Calu3 (cell line): ENCODE data around the gene SLC36A3. TPM values are rescaled to one million over a fixed set of nuclear protein-coding genes. Genes with fewer than 3 reads are reported as not detected.

ENCODE experiments used
- Bru-seq: library from RNA; stranded (reverse); fragments of 400-500 nt; gene quantifications from one replicate; lab custom pipeline; 2021; lab: Mats Ljungman, UMichigan
- BruChase-seq, 2 experiments: library from RNA; stranded (reverse); fragments of 400-500 nt; gene quantifications; one replicate each; lab custom pipeline; 2021; lab: Mats Ljungman, UMichigan
- BruUV-seq: library from RNA; stranded (reverse); fragments of 400-500 nt; replicated peaks from 2 replicates; lab custom pipeline; 2021; lab: Mats Ljungman, UMichigan
- CTCF ChIA-PET: fragments of 300-600 bp; sonication (Branson Sonifier 250); formaldehyde crosslinking; loops from one replicate; lab custom pipeline; 2022; ENCODE audit warnings: antibody characterized with exemption; lab: Charles Lee
- DNase-seq: peaks from one replicate; pipeline ENCODE4 v3.0.0; 2022
- H3K27ac Mint-ChIP-seq: one replicate; pipeline ENCODE4 v1.8.0; 2022; ENCODE audit warnings: mixed read lengths; ENCODE audit not compliant: unreplicated experiment
- H3K27me3 Mint-ChIP-seq: one replicate; pipeline ENCODE4 v1.8.0; 2022; ENCODE audit warnings: mixed read lengths; ENCODE audit not compliant: unreplicated experiment
- H3K36me3 Mint-ChIP-seq: one replicate; pipeline ENCODE4 v1.8.0; 2022; ENCODE audit warnings: mild to moderate bottlenecking, moderate library complexity, mixed read lengths; ENCODE audit not compliant: insufficient read depth, unreplicated experiment
- H3K4me1 Mint-ChIP-seq: one replicate; pipeline ENCODE4 v1.8.0; 2022; ENCODE audit warnings: mild to moderate bottlenecking, low read depth, mixed read lengths; ENCODE audit not compliant: unreplicated experiment
- H3K4me3 Mint-ChIP-seq: one replicate; pipeline ENCODE4 v1.8.0; 2022; ENCODE audit warnings: mild to moderate bottlenecking, low read depth, moderate library complexity, mixed read lengths; ENCODE audit not compliant: unreplicated experiment
- H3K9me3 Mint-ChIP-seq: one replicate; pipeline ENCODE4 v1.8.0; 2022; ENCODE audit warnings: low read depth, mixed read lengths; ENCODE audit not compliant: unreplicated experiment
- intact Hi-C: fragments of 100-400 bp; cut with micrococcal nuclease; formaldehyde crosslinking; loops from one replicate; pipeline ENCODE4 v1.10.0; 2022; ENCODE audit not compliant: unreplicated experiment
- long read RNA-seq: library from polyadenylated mRNA; stranded (forward); transcript quantifications from one replicate; pipeline ENCODE4 v2.0.0, GENCODE V29; 2022
- total RNA-seq: library from RNA; stranded (reverse); gene quantifications from 2 replicates; pipeline ENCODE4 v1.2.3, GENCODE V29; 2022
- TF ChIP-seq, protein P1 (sequence below): fragments of 200-600 bp; IDR thresholded peaks from one replicate; pipeline ENCODE4 v1.8.0; 2022; ENCODE audit warnings: antibody characterized with exemption; ENCODE audit not compliant: unreplicated experiment

SLC36A3 gene
- total RNA-seq (not detected in 2 replicates), Bru-seq, nascent RNA (not detected), BruChase-seq, experiment 1, labeled RNA remaining after a 6-hour chase (not detected), BruChase-seq, experiment 2, labeled RNA remaining after a 2-hour chase (not detected)
- long read RNA-seq = 0 reads

DNA sequence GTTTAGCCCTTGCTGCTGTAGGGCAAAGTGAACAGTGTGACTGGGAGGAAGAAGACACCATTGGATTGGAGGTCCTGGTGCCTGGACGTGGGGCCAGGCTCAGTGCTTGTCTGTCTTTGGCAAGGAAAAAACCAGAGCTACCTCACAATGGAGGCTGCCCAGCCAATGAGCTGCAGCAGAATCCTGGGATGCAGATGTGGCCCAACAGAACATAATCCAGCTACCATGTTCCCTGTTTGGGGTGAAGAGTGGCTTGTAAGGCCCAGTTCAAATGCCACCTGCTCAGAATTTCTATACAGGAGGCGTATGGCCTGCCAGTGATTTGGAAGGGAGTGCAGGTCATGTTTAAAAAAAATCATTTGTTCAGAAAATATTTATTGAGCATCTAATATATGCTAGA lies at the start of gene SLC36A3:
TSS of gene SLC36A3 (minus strand) at position 101 of the 400 bp plus-strand sequence. CDS start 412 bp downstream, outside the sequence.
- no peak for DNase-seq
- Mint-ChIP-seq H3K27me3 (peaks cover 89% of the 10 kb centered on the region), H3K4me1 (peaks cover 1% of the 10 kb centered on the region), H3K27ac (no peak within 1 kb of the TSS), H3K4me3 (no peak within 1 kb of the TSS), H3K36me3 (no peaks in the 10 kb centered on the region), H3K9me3 (no peaks in the 10 kb centered on the region)
- no TSS peak for BruUV-seq
- TF ChIP-seq, protein P1, sequence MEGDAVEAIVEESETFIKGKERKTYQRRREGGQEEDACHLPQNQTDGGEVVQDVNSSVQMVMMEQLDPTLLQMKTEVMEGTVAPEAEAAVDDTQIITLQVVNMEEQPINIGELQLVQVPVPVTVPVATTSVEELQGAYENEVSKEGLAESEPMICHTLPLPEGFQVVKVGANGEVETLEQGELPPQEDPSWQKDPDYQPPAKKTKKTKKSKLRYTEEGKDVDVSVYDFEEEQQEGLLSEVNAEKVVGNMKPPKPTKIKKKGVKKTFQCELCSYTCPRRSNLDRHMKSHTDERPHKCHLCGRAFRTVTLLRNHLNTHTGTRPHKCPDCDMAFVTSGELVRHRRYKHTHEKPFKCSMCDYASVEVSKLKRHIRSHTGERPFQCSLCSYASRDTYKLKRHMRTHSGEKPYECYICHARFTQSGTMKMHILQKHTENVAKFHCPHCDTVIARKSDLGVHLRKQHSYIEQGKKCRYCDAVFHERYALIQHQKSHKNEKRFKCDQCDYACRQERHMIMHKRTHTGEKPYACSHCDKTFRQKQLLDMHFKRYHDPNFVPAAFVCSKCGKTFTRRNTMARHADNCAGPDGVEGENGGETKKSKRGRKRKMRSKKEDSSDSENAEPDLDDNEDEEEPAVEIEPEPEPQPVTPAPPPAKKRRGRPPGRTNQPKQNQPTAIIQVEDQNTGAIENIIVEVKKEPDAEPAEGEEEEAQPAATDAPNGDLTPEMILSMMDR = no peak
- intact Hi-C loops = no loop called here
- CTCF ChIA-PET = no interaction called here

DNA sequence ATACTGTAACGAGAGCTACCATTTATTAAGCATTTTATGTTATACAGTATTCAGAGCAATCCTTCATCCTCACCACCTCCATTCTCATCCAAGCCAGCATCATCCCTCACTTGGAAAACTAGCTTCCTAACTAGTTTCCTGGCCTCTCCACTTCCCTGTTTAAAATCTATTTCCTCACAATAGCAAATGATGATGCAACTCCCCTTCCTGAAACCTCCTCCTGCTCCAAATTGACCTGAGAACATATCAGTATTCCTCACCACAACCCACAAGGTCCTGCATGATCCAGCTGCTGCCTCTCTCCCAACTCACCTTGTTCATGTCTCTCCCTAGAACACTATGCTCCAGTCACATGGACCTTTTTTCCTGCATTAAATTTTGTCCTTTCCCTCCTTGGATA lies 48.1 kb upstream of the SLC36A3 start:
- TF ChIP-seq, protein P1 = no peak
- no peak overlapping the region for H3K27ac Mint-ChIP-seq
- H3K9me3 Mint-ChIP-seq = no peaks in the 10 kb centered on the region
- H3K4me3 Mint-ChIP-seq = no peak overlapping the region
- DNase-seq = no peak
- H3K36me3 Mint-ChIP-seq = no peaks in the 10 kb centered on the region
- BruUV-seq = no TSS peak
- no peaks in the 10 kb centered on the region for H3K4me1 Mint-ChIP-seq
- CTCF ChIA-PET = interaction anchor here (0.5 to 1.0 kb wide), 2 partner anchors 300 to 1925 kb away, joined by 3 read pairs; no protein-coding TSS in a partner anchor
- H3K27me3 Mint-ChIP-seq = peaks cover 89% of the 10 kb centered on the region
- intact Hi-C loops = no loop called here

DNA sequence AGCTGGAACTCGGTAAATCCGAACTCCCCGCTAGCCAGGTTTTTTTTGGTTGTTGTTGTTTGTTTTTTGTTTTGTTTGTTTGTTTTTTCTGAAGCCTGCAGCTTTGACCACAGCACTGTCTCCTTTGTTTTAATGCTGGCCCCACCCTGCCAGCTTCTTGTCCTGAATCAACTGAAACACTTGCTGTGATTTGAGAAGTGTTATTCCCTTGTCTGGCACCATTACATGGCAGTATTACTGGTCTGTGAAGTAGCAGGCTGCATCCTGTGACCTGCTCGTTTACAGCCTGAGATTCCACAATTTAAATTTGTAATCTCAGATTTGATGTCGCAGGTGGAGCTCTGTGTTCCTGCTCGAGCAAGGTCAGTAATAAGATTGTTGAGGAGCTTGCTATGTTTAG lies 45.2 kb upstream of the SLC36A3 start:
- BruUV-seq = no TSS peak
- DNase-seq = no peak
- Mint-ChIP-seq H3K27me3 (peaks cover 90% of the 10 kb centered on the region), H3K4me3 (no peak overlapping the region), H3K27ac (no peak overlapping the region), H3K36me3 (no peaks in the 10 kb centered on the region), H3K9me3 (no peaks in the 10 kb centered on the region), H3K4me1 (no peaks in the 10 kb centered on the region)
- CTCF ChIA-PET = interaction anchor here (0.6 kb wide), 1 partner anchor 14 kb away, joined by 3 read pairs; no protein-coding TSS in a partner anchor
- intact Hi-C loops = no loop called here
- TF ChIP-seq, protein P1 = no peak

DNA sequence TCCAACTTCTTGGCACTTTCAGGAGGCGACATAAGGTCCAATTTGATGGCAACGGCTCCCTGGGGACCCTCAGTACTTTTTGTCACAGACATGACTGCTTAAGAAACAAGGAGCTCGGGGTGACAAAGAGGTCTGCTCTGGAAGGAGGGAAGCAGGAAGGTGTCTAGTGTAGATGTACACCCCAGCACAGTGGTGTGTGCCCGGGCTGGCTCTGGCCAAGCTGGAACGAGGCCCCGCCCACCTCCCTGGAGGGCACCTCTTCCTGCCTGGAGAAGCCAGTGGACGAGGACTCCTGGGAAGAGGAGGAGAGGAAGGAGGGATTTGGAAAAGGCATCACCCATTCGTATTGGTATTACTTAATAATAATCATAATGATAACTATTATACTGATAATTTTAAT lies 43.8 kb upstream of the SLC36A3 start, which contains the start of gene SLC36A2:
TSS of gene SLC36A2 (minus strand) at position 191 of the 400 bp plus-strand sequence. CDS start at position 92, 99 bp downstream.
- TF ChIP-seq, protein P1 = no peak
- peak; percentile 31 for DNase-seq
- H3K4me3 Mint-ChIP-seq = no peak within 1 kb of the TSS
- H3K9me3 Mint-ChIP-seq = no peaks in the 10 kb centered on the region
- H3K27ac Mint-ChIP-seq = no peak within 1 kb of the TSS
- intact Hi-C loops = no loop called here
- CTCF ChIA-PET = no interaction called here
- H3K36me3 Mint-ChIP-seq = no peaks in the 10 kb centered on the region
- peaks cover 90% of the 10 kb centered on the region for H3K27me3 Mint-ChIP-seq
- H3K4me1 Mint-ChIP-seq = no peaks in the 10 kb centered on the region
- no TSS peak for BruUV-seq
